GM21367 (cell line): ENCODE results near the gene TMEM255A.

Experiments used
- ATAC-seq: cut with Tn5 transposase; IDR thresholded peaks from one replicate; pipeline ENCODE4 v1.9.1; 2021; ENCODE audit not compliant: unreplicated experiment

The TMEM255A gene

DNA sequence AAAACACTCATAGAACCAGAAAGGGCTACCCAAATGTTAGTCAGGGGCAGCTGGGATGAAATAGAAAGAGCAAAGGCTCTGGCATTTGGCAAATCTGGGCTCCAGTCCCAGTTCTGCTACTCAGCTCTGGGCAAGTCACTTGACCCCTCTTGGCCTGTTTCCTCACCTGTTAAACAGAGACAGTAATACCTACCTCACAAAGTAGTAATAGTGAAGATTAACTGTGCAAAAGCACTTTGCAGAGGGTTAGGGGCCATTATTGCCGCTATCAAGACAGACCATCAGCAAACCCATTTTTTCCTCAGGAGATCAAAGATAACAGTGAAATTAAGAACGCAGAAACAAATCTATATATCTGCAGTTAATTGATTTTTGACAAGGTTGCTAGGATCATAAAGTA, 40.0 kb downstream of the TMEM255A start:
- no peak for ATAC-seq

DNA sequence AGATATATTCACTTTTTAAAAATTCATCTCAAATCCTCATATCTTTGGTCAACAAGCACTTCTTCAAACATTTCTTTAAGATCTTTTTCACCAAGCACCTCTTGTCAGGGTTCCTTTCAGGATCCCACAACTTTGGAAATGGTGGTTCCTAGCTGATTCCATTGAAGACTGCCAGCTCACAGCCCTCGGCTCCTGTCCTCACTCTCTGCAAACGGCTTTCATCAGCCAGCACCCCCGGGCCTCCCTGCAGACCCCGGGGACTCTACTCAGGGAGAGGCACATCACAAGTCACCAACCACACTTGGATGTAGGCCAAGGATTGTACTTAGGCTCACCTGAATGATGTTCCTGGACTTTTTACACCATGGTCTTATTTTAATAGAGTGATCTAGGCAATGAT, 40.7 kb downstream of the TMEM255A start:
- ATAC-seq = no peak

DNA sequence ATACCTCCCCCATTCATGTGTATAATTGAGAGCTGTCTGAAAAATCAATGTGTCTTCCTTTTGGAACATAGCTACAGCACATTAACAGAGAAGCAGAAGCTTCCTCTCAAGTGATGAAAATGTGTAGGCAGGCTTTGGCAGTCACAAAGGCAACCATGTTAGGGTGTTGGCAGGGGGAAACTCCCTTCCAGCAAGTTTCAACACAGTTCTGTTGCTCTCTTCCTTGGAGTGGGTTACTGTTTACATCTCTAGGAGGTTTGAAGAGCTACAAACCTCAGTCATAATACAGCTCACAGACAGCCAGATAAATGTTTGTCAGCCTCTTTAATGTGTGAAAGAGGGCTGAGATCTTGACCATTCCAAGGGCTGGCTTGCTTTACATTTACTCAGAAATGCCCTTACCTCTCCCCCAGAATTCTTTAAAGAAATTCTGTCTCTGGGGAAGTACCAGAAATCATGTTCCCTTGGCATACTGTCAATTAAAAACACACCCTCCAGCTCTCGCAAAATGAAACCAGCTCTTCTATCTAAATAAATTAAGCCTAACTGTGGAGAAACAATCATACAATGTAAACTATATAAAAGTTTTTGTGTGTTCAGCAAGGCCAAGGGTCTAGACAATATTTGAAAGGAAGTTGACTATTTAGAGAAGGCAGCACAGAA, 41.8 kb downstream of the TMEM255A start:
- ATAC-seq = no peak

DNA sequence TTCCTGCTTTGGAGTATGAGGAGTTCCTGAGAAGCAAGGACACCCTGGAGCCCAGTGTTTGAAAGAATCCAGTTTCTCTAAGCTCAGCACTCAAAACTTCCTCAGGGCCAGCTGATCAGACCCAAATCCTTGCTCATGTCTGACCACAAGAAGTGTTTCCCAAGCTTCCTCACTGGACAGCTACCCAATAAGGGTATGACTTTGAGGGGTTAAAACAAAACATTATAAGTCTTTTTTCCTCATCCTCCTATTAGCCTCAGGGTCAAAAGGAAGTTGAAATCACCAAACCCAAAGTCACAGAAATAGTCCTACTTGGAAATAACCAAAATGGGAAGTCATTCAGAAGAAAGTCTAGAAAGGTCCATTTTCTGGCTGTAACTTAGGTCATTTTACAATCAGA, 46.9 kb downstream of the TMEM255A start:
- no peak for ATAC-seq

DNA sequence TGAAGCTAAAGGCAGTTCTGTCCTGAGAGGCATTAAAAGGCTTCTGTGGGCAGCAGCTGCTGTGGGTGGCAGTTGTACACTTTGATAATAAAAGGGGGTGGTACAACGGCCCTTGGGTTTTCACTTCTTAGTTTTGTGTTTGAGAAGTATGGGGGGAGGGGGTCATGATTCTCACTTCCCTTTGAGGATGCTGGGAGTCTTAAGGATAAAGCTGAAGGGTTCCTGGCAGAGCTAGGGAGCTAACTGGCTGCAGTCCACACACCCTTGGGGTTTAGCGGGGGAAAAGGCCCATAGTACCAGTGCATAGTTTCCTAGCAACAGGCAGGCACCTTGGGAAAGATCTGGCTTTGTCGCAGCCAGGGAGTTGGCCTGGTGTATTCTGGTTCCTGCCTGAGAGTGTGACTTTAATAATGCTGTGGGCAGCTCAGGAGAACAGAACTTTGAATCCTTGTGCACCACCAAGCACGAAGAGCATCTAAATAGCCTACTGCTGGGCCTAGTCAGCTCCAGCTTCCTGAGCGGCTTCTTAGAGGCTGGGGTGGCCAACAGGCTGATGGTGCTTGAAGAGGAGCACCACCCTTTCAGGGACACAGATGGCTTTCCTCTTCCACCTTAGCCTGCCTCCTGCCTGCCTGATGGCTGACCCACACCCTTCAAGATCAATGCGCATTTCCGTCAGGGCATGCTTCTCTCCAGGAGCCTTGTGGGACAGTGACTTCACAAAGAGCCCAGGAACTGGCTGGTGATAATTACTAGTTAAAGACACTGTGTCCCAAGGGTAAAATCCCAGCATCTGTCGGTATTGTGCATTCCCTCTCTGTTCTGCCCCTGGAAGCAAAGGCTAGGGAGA, 48.2 kb downstream of the TMEM255A start:
- no peak for ATAC-seq

DNA sequence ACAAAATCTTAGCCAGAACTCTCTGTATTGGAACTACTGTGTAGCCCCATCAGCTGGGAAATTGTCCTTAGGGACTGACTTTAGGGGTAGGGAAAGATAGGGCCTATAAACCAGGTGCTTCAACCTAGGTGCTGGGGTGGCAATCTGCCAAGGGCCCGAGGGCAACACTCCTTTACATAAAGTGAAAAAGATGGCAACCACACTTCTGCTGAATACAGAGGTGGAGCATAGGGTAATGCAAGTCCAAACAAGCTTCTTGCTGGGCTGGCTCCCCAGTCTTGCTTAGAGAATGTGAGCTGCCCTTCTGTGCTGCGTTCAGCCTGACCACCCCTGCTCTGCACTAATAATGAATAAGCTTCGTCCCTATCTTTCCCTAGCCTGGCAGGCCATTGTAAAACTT, 50.9 kb downstream of the TMEM255A start:
- ATAC-seq = no peak

DNA sequence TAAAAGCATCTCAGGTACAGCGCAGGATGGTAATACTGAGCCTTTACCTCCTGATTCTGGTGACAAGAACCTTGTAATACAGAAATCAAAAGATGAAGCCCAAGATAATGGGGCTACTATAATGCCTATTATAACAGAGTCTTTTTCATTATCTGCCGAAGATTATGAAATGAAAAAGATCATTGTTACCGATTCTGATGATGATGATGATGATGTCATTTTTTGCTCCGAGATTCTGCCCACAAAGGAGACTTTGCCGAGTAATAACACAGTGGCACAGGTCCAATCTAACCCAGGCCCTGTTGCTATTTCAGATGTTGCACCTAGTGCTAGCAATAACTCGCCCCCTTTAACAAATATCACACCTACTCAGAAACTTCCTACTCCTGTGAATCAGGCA, 57.5 kb downstream of the TMEM255A start:
- ATAC-seq = no peak

DNA sequence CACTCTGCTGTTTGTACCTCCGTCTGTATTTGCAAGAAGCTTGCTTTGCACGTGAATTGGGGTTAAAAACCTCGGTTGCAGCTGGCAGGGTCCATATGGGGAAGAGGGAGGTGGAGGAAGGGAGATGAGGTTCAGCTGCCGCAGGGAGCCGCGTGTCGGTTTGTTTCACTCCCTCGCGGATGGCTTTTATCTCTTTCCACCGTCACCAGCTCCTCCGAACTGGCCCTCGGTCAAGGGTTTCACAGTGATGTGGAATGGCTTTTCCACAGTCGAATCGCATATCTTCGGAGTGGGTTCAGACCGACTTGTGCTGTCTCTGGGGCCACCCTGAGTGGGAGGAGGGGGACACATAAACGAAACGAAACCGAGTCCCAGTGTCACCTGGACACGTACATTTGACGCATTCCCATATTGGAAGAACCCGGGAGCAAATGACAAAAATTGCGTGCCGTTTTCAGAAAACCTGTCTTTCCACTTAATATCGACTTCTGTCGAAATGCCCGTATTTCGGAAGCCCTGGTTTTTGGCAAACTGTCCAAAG, 59.7 kb downstream of the TMEM255A start:
- ATAC-seq = no peak

DNA sequence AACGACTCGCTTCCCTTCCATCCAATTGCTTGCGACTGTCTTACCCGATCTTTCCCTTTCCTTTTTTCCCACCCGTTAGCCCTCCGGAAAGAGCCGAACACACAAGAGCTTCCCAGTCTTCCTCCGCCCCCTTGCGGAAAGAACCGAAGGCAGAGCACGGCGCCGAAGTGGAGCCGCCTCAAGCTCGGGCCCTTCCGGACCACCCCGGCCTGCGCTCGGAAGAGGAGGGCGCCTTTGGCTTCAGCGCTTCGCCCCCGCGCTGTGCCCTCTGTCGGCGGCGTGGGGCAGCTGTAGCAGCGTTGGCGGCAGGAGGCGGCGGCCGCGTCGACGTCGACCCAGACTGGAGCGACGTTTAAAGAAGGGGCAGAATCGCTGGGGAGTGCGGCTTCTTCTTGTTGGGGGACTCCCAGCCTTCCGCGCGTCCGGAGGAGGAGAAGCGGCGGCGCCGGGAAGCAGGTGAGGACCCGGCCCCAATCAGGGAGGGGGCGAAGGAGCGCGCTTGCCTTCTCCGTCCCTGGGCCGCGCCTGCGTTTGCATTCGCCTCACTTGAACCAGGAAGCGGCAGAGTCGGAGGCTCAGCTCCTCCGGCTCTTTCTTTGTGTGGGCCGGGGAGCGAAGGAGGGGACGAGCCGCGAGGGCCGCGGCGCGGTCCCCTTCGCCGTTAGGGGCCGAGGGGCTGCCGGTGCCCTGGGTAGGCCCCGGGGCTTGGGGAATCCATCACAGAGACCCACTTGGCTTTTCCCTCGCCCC, 60.6 kb downstream of the TMEM255A start, which contains the start of gene ZBTB33:
Gene ZBTB33, plus strand, starts transcription at position 291 of the 750 bp plus-strand sequence. CDS start 2,604 bp downstream, outside the sequence.
- peak; percentile 94 for ATAC-seq

DNA sequence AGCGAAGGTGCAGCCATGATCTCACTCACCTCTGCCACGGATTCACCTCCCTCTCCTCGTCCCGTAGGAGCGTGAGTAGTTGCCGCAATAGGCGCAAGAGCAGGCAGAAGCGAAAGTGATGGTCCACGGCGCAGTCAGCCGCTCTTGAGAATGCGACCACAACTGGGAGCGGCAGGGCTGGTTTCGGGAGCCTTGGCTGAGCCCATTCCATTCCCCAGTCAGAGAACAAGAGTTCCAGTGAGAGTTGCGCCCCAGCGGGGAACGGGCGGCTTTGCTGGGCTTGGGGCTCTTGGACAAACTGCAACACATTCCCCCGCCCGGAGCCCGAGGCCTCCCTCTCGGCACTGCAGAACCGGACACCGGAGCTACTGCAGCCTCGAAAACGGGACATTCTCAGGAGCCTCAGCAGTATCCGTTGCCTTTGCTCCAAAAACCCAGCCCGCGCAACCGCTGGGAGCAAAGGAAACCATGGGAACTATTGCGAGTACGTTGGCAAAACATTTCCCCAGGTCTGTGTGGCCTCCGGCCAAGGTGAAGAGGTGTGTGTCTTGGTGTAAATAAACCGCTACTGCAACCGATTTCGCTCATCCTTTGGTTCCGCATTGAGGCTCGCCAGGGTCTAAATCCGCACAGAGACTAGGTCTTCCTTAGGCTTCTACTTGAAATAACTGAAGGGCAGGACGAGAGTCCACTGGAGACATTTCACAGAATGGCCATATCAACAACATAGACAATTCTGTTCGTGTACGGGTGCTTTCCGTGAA, 66.3 kb downstream of the TMEM255A start:
- peak; percentile 74 for ATAC-seq

DNA sequence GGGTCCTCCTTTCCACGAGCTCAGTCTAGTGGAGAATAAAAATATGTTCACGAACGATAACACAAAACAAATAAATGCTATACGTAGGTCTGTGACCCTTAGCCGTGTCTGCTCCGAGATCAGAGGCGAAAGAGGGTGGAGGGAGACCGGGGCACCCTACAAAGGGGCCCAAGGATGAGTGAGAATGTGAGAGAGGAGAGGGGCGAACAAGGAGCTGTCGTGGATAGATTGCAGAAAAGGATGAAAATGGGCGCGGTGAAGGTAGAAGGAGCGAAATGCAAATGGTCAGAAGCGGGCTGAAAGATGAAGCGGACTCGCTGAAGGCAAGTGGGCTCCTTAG, 66.9 kb downstream of the TMEM255A start:
- no peak for ATAC-seq

DNA sequence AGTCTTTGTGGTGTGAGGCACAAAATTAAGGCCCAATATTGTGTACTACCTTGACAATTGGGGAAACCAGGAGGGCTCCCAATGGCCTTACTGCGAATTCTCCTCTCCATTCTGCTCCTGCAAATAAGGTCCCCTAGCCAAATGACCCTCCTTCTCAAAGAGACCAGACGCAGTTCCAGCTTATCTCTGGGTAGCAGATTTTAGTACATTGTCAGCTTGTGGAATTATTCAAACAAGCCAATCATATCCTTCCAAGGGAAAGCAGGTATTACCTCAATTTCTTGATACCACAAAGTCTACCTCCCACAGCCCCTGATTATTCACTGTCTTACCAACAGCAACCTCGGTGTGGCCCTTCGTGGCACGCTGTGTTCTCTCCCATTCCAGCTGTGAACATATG, 68.4 kb downstream of the TMEM255A start:
- ATAC-seq = no peak

DNA sequence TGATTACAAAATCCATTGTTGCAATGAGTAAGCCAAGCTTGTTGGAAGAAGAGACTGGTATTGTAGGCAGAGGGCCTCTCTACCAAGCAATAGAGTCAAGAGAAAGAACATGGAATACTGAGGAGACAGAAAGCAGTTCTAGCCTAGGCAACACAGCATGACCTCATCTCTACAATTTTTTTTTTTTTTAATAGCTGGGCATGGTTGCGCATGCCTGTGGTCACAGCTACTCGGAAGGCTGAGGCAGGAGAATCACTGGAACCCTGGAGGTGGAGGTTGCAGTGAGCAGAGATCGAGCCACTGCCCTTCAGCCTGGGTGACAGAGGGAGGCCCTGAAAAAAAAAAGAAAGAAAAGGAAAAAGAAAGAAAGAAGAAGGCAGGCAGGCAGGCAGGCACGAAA, 72.3 kb downstream of the TMEM255A start:
- ATAC-seq = no peak

DNA sequence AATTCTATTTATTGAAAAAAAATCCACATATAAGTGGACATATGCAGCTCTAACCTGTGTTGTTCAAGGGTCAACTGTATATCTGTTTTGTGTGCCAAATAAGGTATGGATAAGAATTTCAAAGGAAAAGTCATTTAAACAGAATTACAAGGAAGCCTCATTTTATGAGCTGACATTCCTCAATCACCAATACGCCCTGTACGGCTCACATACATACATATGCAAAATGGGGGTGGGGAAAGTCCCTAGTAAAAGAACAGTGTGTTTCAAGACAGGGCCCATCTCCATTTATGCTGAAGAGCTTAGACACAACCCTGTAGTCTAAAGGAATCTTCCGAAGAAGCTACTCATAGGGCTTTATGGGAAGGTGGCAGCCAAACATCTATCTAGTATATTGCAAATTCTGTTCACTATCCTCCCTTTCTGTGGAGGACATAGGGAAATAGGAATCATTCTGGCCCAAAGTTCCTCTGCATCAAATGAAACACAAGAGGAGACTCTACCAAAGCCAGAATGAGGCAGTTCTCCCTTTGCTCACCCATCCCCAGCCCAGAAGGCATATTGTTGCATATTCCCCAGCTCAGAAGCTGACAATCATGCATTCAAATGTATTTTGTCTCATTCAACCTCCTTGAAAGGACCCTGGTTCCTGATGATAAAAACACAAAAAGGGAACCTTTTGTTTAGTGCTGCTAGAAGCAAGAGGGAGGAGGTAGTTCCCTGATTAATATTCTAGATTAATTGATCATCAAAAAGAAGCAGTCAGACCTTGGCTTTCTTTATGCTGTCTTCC, 74.4 kb downstream of the TMEM255A start:
- ATAC-seq = no peak

DNA sequence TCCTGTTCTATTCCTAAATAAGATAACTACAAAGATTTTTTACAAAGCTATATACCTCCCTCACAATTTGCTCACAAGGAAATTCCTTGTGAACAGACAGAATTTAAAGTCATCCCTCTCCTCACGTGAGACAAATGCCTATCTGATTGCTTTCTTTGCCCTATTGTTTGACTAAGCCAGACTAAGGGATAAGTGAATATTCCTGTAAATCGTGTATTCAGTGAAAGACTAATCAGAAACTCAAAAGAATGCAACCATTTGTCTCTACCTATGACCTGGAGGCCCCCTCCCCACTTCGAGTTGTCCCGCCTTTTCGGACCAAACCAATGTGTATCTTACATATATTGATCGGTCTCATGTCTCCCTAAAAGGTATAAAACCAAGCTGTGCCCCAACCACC, 76.0 kb downstream of the TMEM255A start:
- ATAC-seq = no peak

DNA sequence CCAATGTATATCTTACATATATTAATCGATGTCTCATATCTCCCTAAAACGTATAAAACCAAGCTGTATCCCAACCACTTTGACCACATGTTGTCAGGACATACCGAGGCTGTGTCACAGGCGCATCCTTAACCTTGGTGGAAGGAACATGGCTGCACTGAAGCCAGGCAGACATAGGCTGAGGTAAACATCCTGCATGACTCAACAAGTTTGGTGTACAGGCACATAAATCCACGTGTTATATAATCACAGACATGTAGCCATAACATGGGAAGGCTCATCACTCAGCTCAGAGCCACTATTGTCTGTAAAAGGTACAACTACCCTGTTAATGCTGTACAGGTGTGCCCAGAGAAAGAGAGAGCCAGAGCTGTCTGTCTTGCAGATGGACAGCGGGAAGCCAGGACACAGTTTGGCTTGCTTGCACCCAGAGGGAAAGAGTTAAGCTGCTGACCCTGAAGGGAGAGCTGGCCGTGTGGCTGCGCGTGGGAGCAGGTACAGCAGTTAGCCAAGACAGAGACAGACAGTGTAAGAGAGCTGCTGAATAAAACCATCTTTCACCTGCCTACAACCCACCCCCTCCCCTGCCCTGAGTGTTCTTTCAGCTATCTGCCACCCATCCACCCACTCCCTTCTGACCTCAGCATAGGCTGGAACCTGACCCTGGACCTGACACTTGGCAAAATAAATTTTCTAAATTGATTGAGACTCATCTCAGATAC, 82.9 kb downstream of the TMEM255A start:
- no peak for ATAC-seq

DNA sequence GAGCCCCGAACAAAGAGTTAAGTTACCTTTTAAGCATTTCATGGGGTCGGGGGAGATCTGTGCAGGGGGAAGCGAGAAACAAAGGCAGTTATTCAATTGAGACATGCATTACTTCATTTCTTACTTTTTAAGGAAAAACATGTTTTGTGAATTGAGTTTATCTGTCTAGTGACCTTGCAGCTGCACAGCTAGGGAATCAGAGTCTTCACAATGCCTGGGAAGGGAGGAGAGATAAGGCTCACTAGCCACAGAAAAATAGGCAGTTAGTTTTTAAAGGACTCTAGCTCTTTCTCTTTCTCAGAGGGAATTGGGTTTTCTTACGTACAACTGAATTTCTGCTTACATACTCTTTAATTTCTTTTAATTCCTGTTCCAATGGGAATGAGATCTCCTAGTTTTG, 86.9 kb downstream of the TMEM255A start:
- ATAC-seq = no peak

DNA sequence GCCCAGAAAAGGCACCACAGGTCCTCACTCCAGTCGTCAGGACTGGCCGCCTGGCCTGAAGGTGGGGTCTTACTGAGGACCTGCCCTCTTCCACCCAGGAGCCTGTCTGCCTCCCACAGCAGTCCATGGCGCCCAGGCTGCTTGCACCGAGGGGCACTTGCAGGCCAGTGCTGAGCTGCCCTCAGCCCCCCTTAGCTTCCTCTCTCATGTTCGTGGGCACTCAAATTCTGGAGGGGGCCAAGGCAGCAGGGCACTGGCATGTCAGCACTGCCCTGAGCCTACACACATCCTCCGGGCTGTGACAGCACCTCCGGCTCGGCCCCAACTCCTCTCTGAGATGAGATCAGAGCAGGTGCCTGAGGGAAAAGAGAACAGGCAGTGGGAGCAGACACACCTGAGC, 87.9 kb downstream of the TMEM255A start:
- ATAC-seq = no peak
